GOT3 (cell line): ENCODE measurements around the gene FAM177B.

Source experiments
- DNase-seq: peaks from one replicate; lab custom pipeline; 2025; ENCODE audit warnings: mixed read lengths; lab: John Stamatoyannopoulos, UW

FAM177B gene

DNA sequence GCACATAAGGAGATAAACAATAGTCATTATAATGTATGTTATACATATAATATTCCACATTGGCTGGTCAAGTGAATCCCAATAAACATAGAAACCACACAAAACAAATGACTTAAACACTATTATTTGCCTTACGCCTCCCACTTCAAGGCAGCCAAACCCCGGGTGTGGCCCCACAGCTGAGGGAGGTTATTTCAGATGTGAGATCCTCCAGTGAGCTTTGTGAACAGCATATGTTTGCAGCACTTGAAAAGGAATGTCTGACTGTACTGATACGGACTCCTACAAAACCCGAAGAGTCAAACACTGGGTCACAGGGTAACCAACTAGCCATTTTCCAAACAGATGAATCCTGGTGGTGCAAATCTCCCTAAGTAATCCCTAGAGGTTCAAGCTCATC is 50.7 kb downstream of the FAM177B start:
- no peak for DNase-seq

DNA sequence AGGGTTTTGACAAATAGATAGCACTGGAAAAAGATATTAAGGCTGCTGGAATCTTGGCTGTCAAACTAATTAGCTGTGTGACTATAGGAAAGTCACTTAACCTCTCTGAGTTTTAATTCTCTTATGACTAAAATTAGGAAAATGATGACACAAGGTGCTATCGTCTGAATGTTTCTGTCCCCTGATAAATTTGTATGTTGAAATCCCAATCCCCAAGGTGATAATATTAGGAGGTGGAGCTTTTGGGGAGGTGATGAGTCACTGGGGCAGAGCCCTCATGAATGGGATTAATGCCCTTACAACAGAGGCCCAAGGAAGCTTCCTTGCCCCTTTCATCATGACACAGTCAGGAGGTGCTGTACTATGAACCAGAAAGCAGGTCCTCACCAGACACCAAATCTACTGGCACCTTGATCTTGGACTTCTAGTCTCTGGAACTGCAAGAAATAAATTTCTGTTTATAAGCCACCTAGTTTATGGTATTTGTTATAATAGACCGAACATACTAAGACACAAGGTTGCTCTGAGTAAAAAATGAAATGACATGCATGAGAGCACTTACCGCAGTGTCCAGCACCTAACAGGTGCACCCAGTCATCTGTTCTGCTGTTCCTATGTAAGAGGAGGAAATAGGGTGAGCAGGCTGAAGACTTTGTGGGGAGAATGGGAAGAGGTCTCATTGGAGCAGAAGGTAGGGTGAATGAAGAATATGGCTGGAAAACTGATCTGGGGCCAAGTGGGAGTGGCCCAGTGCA is 51.6 kb downstream of the FAM177B start:
- no peak for DNase-seq

DNA sequence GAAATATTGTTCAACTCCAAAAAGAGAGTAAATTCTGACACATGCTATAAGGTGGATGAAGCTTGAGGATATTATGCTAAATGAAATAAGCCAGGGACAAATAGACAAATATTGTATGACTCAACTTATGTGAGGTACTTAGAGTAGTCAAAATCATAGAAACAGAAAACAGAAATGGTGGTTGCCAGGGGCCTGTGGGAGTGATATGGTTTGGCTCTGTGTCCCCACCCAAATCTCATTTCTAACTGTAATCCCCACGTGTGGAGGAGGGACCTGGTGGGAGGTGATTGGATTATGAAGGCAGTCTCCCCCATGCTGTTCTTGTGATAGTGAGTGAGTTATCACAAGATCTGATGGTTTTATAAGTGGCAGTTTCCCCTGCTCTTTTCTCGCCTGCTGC is 53.1 kb downstream of the FAM177B start:
- DNase-seq, result no peak

- DNase-seq, result no peak
Measured at GRCh38 chr1:222790520-222790919, 53.5 kb downstream of the FAM177B start.

DNA sequence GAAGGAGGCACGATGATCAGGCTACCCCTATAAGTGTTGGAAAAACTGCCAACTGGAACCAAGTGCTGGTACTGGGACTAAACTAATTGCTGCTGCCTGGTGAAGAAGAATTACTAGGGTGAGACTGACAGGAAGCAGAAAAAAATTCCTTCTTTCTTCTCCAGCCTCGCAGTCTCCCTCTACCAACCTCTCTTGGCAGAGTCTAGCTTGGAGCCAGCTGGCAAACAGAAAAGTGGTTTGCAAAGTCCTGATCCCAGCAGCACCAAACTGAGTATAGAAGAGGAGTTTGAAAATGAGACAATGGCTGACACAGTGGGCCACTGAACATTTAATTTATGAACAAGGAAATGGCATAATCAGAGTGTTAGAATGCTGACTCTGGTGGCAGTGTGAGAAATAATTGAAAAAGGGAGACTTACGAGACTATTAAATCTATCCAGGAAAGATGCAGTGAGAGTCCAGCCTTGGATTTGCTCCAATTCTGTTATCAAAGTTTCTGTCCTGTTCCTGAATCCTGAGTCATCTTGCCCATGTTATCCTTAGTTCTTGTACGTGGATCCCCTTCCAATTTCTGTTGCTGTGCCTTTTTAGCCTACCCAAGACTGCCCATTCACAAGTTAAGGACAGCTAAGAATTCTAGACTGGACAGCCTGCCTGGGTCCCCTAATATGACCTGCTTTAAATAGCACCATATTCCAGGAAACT is 54.2 kb downstream of the FAM177B start:
- no peak for DNase-seq

DNA sequence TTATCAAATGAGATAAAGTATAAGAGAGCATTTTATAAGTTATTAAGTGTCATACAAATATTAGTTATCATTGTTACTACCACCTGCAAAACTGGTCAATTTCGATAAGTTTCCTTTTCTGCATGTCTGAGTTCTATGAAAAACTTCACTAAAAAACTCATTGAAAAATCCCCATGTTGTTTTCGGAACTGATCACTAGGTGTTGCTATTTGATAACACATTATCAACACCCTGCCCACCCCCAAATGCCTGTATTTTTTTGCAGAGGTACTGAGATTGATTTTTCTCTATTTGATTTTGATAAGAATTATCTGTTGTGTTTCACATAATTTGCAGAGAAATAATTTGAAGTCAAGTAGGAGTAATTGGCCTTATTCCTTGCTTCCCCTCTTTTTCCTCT is 55.7 kb downstream of the FAM177B start:
- no peak for DNase-seq

DNA sequence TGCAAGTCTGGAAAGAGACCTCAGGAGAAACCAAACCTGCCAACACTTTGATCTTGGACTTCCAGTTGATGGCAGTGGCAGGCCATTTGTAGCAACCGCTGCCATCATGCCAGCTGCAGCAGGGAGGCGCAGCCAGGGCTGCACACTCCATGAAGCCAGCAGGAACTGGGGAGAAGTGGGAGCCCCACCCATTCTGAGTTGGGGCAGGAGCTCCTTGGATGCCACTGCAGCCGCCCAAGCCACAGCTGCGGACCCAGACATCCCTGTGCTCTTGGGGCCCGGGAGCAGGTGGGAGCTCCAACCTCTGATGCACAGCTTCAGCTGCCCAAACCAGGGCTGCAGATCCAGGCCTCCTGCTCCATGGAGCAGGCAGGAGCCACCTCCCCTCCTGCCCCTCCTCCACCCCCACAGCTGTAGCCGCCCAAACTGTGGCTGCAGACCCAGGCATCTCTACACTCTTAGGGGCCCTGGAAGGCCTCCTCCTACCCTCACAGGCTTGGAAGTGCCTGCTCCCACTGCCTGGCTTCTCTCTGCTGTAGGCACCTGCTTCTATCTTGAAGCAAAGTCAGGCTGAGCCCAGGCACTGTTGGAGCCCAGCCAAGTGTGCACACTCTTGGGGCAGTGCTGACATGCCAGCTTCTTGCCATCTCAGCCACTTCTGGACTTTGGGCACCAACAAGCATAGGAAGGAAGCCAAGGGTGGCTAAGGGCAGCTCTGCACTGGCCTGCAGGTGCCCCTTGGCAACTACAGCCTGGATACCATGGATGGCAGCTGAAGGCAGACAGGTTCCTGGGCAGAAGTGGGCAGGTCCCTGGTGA is 57.9 kb downstream of the FAM177B start:
- DNase-seq, result no peak

DNA sequence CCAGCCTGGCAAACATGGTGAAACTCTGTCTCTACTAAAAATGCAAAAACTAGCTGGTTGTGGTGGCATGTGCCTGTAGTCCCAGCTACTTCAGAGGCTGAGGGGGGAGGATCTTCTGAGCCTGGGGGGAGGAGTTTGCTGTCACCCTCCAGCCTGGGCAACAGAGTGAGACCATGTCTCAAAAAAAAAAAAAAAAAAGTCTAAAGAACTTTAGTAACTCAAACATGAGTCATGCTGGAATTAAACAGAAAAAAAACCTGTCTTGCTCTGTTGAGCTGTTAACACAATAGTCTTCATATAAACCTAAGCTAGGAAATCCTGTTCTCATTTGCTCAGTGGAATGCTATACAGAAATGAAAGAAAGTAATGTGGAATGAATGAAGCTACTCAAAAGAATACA is 61.1 kb downstream of the FAM177B start:
- DNase-seq, result no peak

- DNase-seq, result no peak
Measured at GRCh38 chr1:222798975-222799374, 62.0 kb downstream of the FAM177B start.
